Activated CD8-positive, alpha-beta T cell treated with anti-CD3 and anti-CD28 coated beads for 36 hours (primary cell): ENCODE measurements around the gene TM4SF18. TPM values are rescaled to one million over a fixed set of nuclear protein-coding genes. Genes with fewer than 3 reads are reported as not detected.

Experiments used
- ATAC-seq: fragments of 200-7000 bp; cut with Tn5 transposase; one replicate; pipeline ENCODE4 v1.10.0; 2021; ENCODE audit warnings: mild to moderate bottlenecking, moderate library complexity
- CTCF ChIA-PET: fragments of 350-600 bp; sonication (Branson Sonifier 250); formaldehyde crosslinking; loops from one replicate; lab custom pipeline; 2021; ENCODE audit warnings: antibody characterized with exemption; lab: Charles Lee
- POLR2A ChIA-PET: fragments of 350-600 bp; sonication (Branson Sonifier 250); formaldehyde crosslinking; loops from one replicate; lab custom pipeline; 2021; ENCODE audit warnings: antibody characterized with exemption; lab: Charles Lee
- DNase-seq: peaks from one replicate; pipeline ENCODE4 v3.0.0-alpha.2; 2020
- H3K27ac Mint-ChIP-seq: one replicate; pipeline ENCODE4 v1.8.0; 2021; ENCODE audit warnings: mild to moderate bottlenecking, mixed read lengths
- H3K27me3 Mint-ChIP-seq: one replicate; pipeline ENCODE4 v1.8.0; 2021; ENCODE audit warnings: mixed read lengths
- H3K36me3 Mint-ChIP-seq: one replicate; pipeline ENCODE4 v1.8.0; 2021; ENCODE audit warnings: low read depth, mixed read lengths
- H3K4me1 Mint-ChIP-seq: one replicate; pipeline ENCODE4 v1.8.0; 2021; ENCODE audit warnings: low read depth, mixed read lengths
- H3K4me3 Mint-ChIP-seq: one replicate; pipeline ENCODE4 v1.8.0; 2021; ENCODE audit warnings: mild to moderate bottlenecking, moderate library complexity, mixed read lengths
- H3K9me3 Mint-ChIP-seq: one replicate; pipeline ENCODE4 v1.8.0; 2021; ENCODE audit warnings: mixed read lengths
- CTCF ChIP-seq: fragments of 200-600 bp; IDR thresholded peaks from one replicate; pipeline ENCODE4 v1.8.0; 2022; ENCODE audit warnings: antibody characterized with exemption, mild to moderate bottlenecking
- intact Hi-C: fragments of 100-400 bp; cut with micrococcal nuclease; formaldehyde crosslinking; loops from one replicate; pipeline ENCODE4 v1.10.0; 2022
- total RNA-seq, 2 experiments: library from RNA; stranded (reverse); gene quantifications; one replicate each; pipeline ENCODE4 v1.2.3, GENCODE V29; 2021

Gene TM4SF18
- total RNA-seq, 2 experiments from 2014 or later = not detected

DNA sequence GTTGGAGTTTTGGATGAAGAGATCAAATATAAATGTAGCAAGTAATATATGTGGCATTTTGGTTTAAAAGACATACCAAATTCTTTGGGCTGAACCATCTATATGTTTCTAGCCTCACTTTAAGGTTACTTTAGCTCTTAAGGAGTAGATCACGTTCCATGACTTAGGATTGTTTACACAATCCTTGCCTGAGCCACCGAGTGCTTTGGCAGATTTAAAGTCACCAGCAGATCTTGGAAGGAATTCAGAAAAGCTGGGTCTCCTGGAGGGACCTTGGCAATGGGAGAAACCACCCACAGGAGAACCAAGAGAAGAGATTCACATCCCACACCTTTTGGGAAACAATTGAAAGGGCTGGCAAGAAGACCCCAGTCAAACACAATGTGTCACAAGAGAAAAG lies 54.5 kb downstream of the TM4SF18 start:
- intact Hi-C loops = no loop called here
- no peaks in the 10 kb centered on the region for H3K36me3 Mint-ChIP-seq
- ChIA-PET POLR2A (no interaction called here), CTCF (interaction anchor here (1.9 to 5.5 kb wide), 2 partner anchors 159 to 323 kb away, joined by 6 to 36 read pairs; no protein-coding TSS in a partner anchor)
- no peak for ATAC-seq
- H3K4me3 Mint-ChIP-seq = no peak overlapping the region
- H3K27ac Mint-ChIP-seq = no peak overlapping the region
- DNase-seq = no peak
- H3K9me3 Mint-ChIP-seq = no peaks in the 10 kb centered on the region
- no peaks in the 10 kb centered on the region for H3K27me3 Mint-ChIP-seq
- TF ChIP-seq CTCF = no peak
- peaks cover 10% of the 10 kb centered on the region for H3K4me1 Mint-ChIP-seq

DNA sequence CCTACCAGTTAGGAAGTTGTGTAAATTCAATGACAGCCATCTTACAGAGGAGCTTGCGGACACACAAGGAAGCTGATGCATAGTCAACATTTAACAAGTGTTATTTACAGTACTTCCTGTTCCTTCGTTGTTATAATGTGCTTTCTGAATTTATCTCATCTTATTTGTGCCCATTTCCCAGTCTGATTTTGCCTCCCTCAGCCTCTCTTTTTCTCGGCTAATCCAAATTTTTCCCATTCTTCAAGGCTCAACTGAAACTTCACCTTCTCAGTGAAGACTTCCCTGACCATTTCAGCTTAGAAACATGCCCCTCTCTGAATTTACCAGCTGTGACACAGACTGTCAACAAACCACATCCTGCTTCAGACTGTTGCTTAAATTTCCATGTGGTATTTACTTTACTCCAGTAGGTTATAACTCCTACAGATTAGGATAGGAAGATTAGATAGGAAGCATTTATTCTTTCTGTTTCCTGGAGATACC lies 56.1 kb downstream of the TM4SF18 start:
- no peak for DNase-seq
- Mint-ChIP-seq H3K9me3 (no peaks in the 10 kb centered on the region), H3K4me1 (peaks cover 10% of the 10 kb centered on the region), H3K27ac (peak overlapping the region; percentile 43), H3K27me3 (no peaks in the 10 kb centered on the region), H3K4me3 (peak overlapping the region; percentile 19), H3K36me3 (no peaks in the 10 kb centered on the region)
- no peak for TF ChIP-seq CTCF
- ATAC-seq = no peak
- ChIA-PET POLR2A (no interaction called here), CTCF (interaction anchor here (1.0 to 5.5 kb wide), 2 partner anchors 15 to 157 kb away, joined by 4 to 36 read pairs; no protein-coding TSS in a partner anchor)
- intact Hi-C loops = no loop called here

DNA sequence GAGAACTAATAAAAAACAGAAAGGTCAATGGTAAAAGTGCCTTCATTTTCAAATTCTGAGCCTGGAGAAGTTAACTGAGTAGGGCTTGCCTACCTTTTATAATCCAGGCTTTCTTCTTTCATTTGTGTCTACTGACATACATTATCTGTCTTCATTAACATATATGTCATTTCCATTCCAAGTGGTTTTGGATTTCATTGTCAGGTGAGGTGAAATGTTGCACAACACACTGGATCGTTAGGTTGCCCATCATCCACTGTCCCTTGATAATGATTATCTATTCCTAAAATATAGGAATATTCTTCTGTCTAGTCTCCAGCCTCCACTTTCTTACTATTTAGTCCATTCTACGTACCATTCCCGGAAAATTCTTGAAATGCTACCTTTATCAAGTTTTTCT lies 56.8 kb downstream of the TM4SF18 start:
- no peaks in the 10 kb centered on the region for H3K36me3 Mint-ChIP-seq
- ChIA-PET POLR2A (no interaction called here), CTCF (interaction anchor here (1.0 to 6.4 kb wide), 4 partner anchors 15 to 321 kb away, joined by 4 to 124 read pairs (median 26); no protein-coding TSS in a partner anchor)
- TF ChIP-seq CTCF = no peak
- DNase-seq (no peak), ATAC-seq (no peak)
- intact Hi-C loops = no loop called here
- H3K27ac Mint-ChIP-seq = no peak overlapping the region
- peaks cover 10% of the 10 kb centered on the region for H3K4me1 Mint-ChIP-seq
- H3K9me3 Mint-ChIP-seq = no peaks in the 10 kb centered on the region
- no peaks in the 10 kb centered on the region for H3K27me3 Mint-ChIP-seq
- H3K4me3 Mint-ChIP-seq = no peak overlapping the region

- H3K27me3 Mint-ChIP-seq = no peaks in the 10 kb centered on the region
Observed at GRCh38 chr3:149274220-149274619, 59.2 kb downstream of the TM4SF18 start.

More at GRCh38 chr3:149274220-149274619, 59.2 kb downstream of the TM4SF18 start:
- Mint-ChIP-seq H3K4me3 (no peak overlapping the region), H3K4me1 (peaks cover 10% of the 10 kb centered on the region), H3K27ac (no peak overlapping the region), H3K36me3 (no peaks in the 10 kb centered on the region), H3K9me3 (no peaks in the 10 kb centered on the region)
- intact Hi-C loops = loop anchor here (5.0 kb wide), 1 partner anchor 47 kb away; no protein-coding TSS in a partner anchor
- TF ChIP-seq CTCF = no peak
- DNase-seq (no peak), ATAC-seq (no peak)
- CTCF ChIA-PET = interaction anchor here (0.9 to 6.4 kb wide), 7 partner anchors 128 to 321 kb away, joined by 3 to 124 read pairs (median 5); partner anchors contain the start of gene HPS3
- POLR2A ChIA-PET = no interaction called here
